Esophagus muscularis mucosa (tissue), 4 donors: ENCODE results near the gene TIMM8B. TPM values are rescaled to one million over a fixed set of nuclear protein-coding genes. Genes with fewer than 3 reads are reported as not detected.
"Not testable (repeated sequence)": the region's sequence is repeated elsewhere in the genome, so short reads cannot be mapped to it uniquely, and the experiment has no call there.

Experiments
- DNase-seq: peaks from one replicate; pipeline ENCODE4 v3.0.0-alpha.2; 2017; ENCODE audit errors: extremely low spot score
- H3K27ac ChIP-seq, 4 donors: fragments of 200-600 bp; sonication (generic); replicated peaks in 1 of 4; 1 replicate in 3 of 4; 2 replicates in 1 of 4; pipeline ENCODE4 v1.5.1; 2016 to 2019; ENCODE audit warnings: mild to moderate bottlenecking in 1 of 4
- H3K27me3 ChIP-seq, 4 donors: fragments of 200-600 bp; sonication (generic); one replicate each; pipeline versions ENCODE4 v1.5.1 to v1.6.0; 2016 to 2019
- H3K36me3 ChIP-seq, 4 donors: fragments of 200-600 bp; sonication (generic); one replicate each; pipeline ENCODE4 v1.5.1; 2016 to 2019
- H3K4me1 ChIP-seq, 4 donors: fragments of 200-600 bp; sonication (generic); one replicate each; pipeline ENCODE4 v1.5.1; 2016 to 2019
- H3K4me3 ChIP-seq, 4 donors: fragments of 200-600 bp; sonication (generic); 1 replicate in 2 of 4; 2 replicates in 2 of 4; pipeline ENCODE4 v1.5.1; 2016 to 2019; ENCODE audit warnings: mild to moderate bottlenecking in 4 of 4, moderate library complexity in 1 of 4
- H3K9me3 ChIP-seq, 4 donors: fragments of 200-600 bp; sonication (generic); 1 replicate in 3 of 4; 2 replicates in 1 of 4; pipeline ENCODE4 v1.5.1; 2016 to 2019
- CTCF ChIP-seq, 3 experiments: fragments of 200-600 bp in 2 of 3; fragments of 450-650 bp in 1 of 3; sonication (generic) in 2 of 3; IDR thresholded peaks; one replicate each; pipeline ENCODE4 v1.5.1; 2017 to 2019; ENCODE audit warnings: antibody characterized with exemption in 3 of 3, mild to moderate bottlenecking in 2 of 3, moderate library complexity in 1 of 3
- EP300 ChIP-seq: sonication (generic); formaldehyde crosslinking; IDR thresholded peaks from one replicate; pipeline ENCODE4 v1.6.1; 2017; ENCODE audit warnings: antibody characterized with exemption
- POLR2A ChIP-seq: fragments of 450-650 bp; IDR thresholded peaks from one replicate; pipeline ENCODE4 v1.6.1; 2017; ENCODE audit warnings: antibody characterized with exemption, moderate library complexity, mild to moderate bottlenecking, low read depth
- POLR2AphosphoS5 ChIP-seq, 2 donors: sonication (generic); formaldehyde crosslinking; IDR thresholded peaks; one replicate each; pipeline ENCODE4 v1.6.1; 2017; ENCODE audit warnings: antibody characterized with exemption in 2 of 2
- WGBS: methylation state at CpG from one replicate; pipeline ENCODE4 v1.1.5; 2018; 5-methylcytosine and 5-hydroxymethylcytosine counted together
- intact Hi-C: fragments of 100-400 bp; cut with DNase I; formaldehyde crosslinking; loops from one replicate; pipeline ENCODE4 v1.15.1; 2023
- total RNA-seq, 4 donors: library from RNA; depleted of rRNA; stranded (reverse); fragments of >200 nt; gene quantifications; one replicate each; pipeline versions ENCODE4 v1.1.0 to v1.2.1, GENCODE V29; 2016

Gene TIMM8B
- total RNA-seq, 4 donors from 2014 or later, result 27.8 to 57.7 (median 30.9) TPM

GRCh38 chr11:112096194-112096593, 9.6 kb upstream of the TIMM8B start:
- no peaks in the 10 kb centered on the region for H3K9me3 ChIP-seq
- no peak for TF ChIP-seq CTCF (IDR thresholded peaks at IDR 0.05)
- no peak for TF ChIP-seq POLR2AphosphoS5 (IDR thresholded peaks at IDR 0.05)
- no peak for TF ChIP-seq POLR2A
- no peak for TF ChIP-seq EP300
- intact Hi-C loops, result no loop called here

GRCh38 chr11:112095302-112095701, 8.7 kb upstream of the TIMM8B start:
- H3K27ac ChIP-seq, H3K27me3 ChIP-seq, DNase-seq, H3K4me3 ChIP-seq, intact Hi-C loops, H3K4me1 ChIP-seq, H3K9me3 ChIP-seq: not testable (repeated sequence)
- H3K36me3 ChIP-seq, result peaks cover 57 to 91% (median 71%) of the 10 kb centered on the region in 4 donors
- WGBS, result 94% methylated on average over 2 of the region's 2 CpGs

More at GRCh38 chr11:112096194-112096593, 9.6 kb upstream of the TIMM8B start:
- DNase-seq, result no peak
- H3K36me3 ChIP-seq, result peaks cover 51 to 82% (median 62%) of the 10 kb centered on the region in 4 donors
- no peak overlapping the region for H3K4me3 ChIP-seq
- H3K4me1 ChIP-seq, result peaks cover 0 to 7% (median 0%) of the 10 kb centered on the region in 4 donors
- no peak overlapping the region for H3K27ac ChIP-seq
- H3K27me3 ChIP-seq, result no peaks in the 10 kb centered on the region

- peaks cover 51 to 77% (median 70%) of the 10 kb centered on the region in 4 donors for H3K36me3 ChIP-seq
- no peak for DNase-seq
- 21% methylated on average over 10 of the region's 10 CpGs for WGBS
- TF ChIP-seq POLR2AphosphoS5 (IDR thresholded peaks at IDR 0.05) (no peak), POLR2A (no peak)
- peak overlapping the region; percentile 66 to 95 (median 76) for H3K4me3 ChIP-seq
- H3K27me3 ChIP-seq, result no peaks in the 10 kb centered on the region
- H3K27ac ChIP-seq, result peak overlapping the region; percentile 79 to 84 (median 83)
- H3K9me3 ChIP-seq, result no peaks in the 10 kb centered on the region
- H3K4me1 ChIP-seq, result peaks cover 41 to 47% (median 43%) of the 10 kb centered on the region in 4 donors
- intact Hi-C loops, result loop anchor here (10.0 kb wide), 2 partner anchors 212 to 1228 kb away; partner anchors contain the start of genes ALG9, CFAP68, FDXACB1 and TTC12
Measured at GRCh38 chr11:112087212-112087611, 656 bp upstream of the TIMM8B start.

- intact Hi-C loops, result loop anchor here (10.0 kb wide), 2 partner anchors 211 to 1229 kb away; partner anchors contain the start of genes ALG9, CFAP68, FDXACB1 and TTC12
- TF ChIP-seq POLR2AphosphoS5 (IDR thresholded peaks at IDR 0.05) (no peak), CTCF (IDR thresholded peaks at IDR 0.05) (no peak), POLR2A (no peak), EP300 (no peak)
- H3K9me3 ChIP-seq, result no peaks in the 10 kb centered on the region
- peaks cover 41 to 47% (median 43%) of the 10 kb centered on the region in 4 donors for H3K4me1 ChIP-seq
- H3K36me3 ChIP-seq, result peaks cover 50 to 76% (median 70%) of the 10 kb centered on the region in 4 donors
- peak overlapping the region; percentile 79 to 84 (median 83) for H3K27ac ChIP-seq
- 1% methylated on average over 18 of the region's 19 CpGs for WGBS
- H3K27me3 ChIP-seq, result no peaks in the 10 kb centered on the region
- DNase-seq, result no peak
- peak overlapping the region; percentile 66 to 95 (median 76) for H3K4me3 ChIP-seq
Measured at GRCh38 chr11:112085822-112086421, 634 bp downstream of the TIMM8B start.

- no peak overlapping the region for H3K4me3 ChIP-seq
- peaks cover 46 to 76% (median 72%) of the 10 kb centered on the region in 4 donors for H3K36me3 ChIP-seq
- WGBS, result 78% methylated on average over 4 of the region's 4 CpGs
- no peak for DNase-seq
- intact Hi-C loops, result loop anchor here (10.0 kb wide), 2 partner anchors 208 to 1232 kb away; partner anchors contain the start of genes ALG9, CFAP68, FDXACB1 and TTC12
- no peaks in the 10 kb centered on the region for H3K27me3 ChIP-seq
- H3K9me3 ChIP-seq, result no peaks in the 10 kb centered on the region
- H3K4me1 ChIP-seq, result peaks cover 17 to 20% (median 18%) of the 10 kb centered on the region in 4 donors
- H3K27ac ChIP-seq, result no peak overlapping the region
- TF ChIP-seq CTCF (IDR thresholded peaks at IDR 0.05), result no peak
- TF ChIP-seq EP300, result no peak
- no peak for TF ChIP-seq POLR2AphosphoS5 (IDR thresholded peaks at IDR 0.05)
- no peak for TF ChIP-seq POLR2A
Measured at GRCh38 chr11:112082729-112083128, 3.8 kb downstream of the TIMM8B start.
